Breast epithelium (tissue), 4 donors: ENCODE data around the gene COX18. TPM values are rescaled to one million over a fixed set of nuclear protein-coding genes. Genes with fewer than 3 reads are reported as not detected.

ENCODE experiments used
- DNase-seq, 2 donors: peaks; one replicate each; pipeline ENCODE4 v3.0.0-alpha.2; 2019; ENCODE audit warnings: low spot score in 2 of 2
- H3K27ac ChIP-seq, 2 donors: fragments of 200-600 bp; sonication (generic) in 1 of 2; one replicate each; pipeline ENCODE4 v1.5.1; 2016 to 2019; ENCODE audit warnings: mild to moderate bottlenecking in 1 of 2
- H3K27me3 ChIP-seq, 2 donors: fragments of 200-600 bp; sonication (generic) in 1 of 2; one replicate each; pipeline versions ENCODE4 v1.5.1 to v1.6.0; 2017 to 2019; ENCODE audit warnings: control low read depth in 1 of 2, mild to moderate bottlenecking in 1 of 2
- H3K36me3 ChIP-seq: fragments of 200-600 bp; one replicate; pipeline ENCODE4 v1.5.1; 2019
- H3K4me1 ChIP-seq, 2 donors: fragments of 200-600 bp; sonication (generic); one replicate each; pipeline ENCODE4 v1.5.1; 2016 to 2019; ENCODE audit warnings: control low read depth in 1 of 2
- H3K4me3 ChIP-seq, 3 donors: fragments of 200-600 bp; sonication (generic); 1 replicate in 2 of 3; 2 replicates in 1 of 3; pipeline ENCODE4 v1.5.1; 2016 to 2019; ENCODE audit warnings: mild to moderate bottlenecking in 3 of 3, moderate library complexity in 2 of 3
- H3K9me3 ChIP-seq, 2 donors: fragments of 200-600 bp; sonication (generic) in 1 of 2; one replicate each; pipeline ENCODE4 v1.5.1; 2016 to 2019; ENCODE audit warnings: control low read depth in 1 of 2
- POLR2A ChIP-seq: fragments of 450-650 bp; IDR thresholded peaks from one replicate; pipeline ENCODE4 v1.6.1; 2016; ENCODE audit warnings: antibody characterized with exemption, mild to moderate bottlenecking, moderate library complexity
- POLR2AphosphoS5 ChIP-seq, 3 donors: sonication (generic); formaldehyde crosslinking; IDR thresholded peaks; one replicate each; pipeline ENCODE4 v1.6.1; 2017; ENCODE audit warnings: antibody characterized with exemption in 3 of 3
- intact Hi-C: fragments of 100-400 bp; cut with DNase I; formaldehyde crosslinking; loops from one replicate; pipeline ENCODE4 v1.15.1; 2023; ENCODE audit warnings: low total_unique reads
- total RNA-seq, 3 donors: library from RNA; depleted of rRNA; stranded (reverse); fragments of >200 nt; gene quantifications; one replicate each; pipeline ENCODE4 v1.1.0, GENCODE V29; 2016
- TF ChIP-seq, protein P1 (sequence below), 3 donors: fragments of 450-650 bp; IDR thresholded peaks; one replicate each; pipeline ENCODE4 v1.5.1; 2016 to 2017; ENCODE audit warnings: antibody characterized with exemption in 3 of 3, mild to moderate bottlenecking in 3 of 3, moderate library complexity in 3 of 3

The COX18 gene
- total RNA-seq, 3 donors from 2014 or later = 18.0 to 33.4 (median 19.0) TPM

GRCh38 chr4:73010789-73011628, 58.5 kb downstream of the COX18 start:
- no peaks in the 10 kb centered on the region for H3K4me1 ChIP-seq
- H3K27ac ChIP-seq = no peak overlapping the region
- DNase-seq = no peak
- TF ChIP-seq, protein P1, sequence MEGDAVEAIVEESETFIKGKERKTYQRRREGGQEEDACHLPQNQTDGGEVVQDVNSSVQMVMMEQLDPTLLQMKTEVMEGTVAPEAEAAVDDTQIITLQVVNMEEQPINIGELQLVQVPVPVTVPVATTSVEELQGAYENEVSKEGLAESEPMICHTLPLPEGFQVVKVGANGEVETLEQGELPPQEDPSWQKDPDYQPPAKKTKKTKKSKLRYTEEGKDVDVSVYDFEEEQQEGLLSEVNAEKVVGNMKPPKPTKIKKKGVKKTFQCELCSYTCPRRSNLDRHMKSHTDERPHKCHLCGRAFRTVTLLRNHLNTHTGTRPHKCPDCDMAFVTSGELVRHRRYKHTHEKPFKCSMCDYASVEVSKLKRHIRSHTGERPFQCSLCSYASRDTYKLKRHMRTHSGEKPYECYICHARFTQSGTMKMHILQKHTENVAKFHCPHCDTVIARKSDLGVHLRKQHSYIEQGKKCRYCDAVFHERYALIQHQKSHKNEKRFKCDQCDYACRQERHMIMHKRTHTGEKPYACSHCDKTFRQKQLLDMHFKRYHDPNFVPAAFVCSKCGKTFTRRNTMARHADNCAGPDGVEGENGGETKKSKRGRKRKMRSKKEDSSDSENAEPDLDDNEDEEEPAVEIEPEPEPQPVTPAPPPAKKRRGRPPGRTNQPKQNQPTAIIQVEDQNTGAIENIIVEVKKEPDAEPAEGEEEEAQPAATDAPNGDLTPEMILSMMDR (IDR thresholded peaks at IDR 0.05) = no peak
- TF ChIP-seq POLR2AphosphoS5 (IDR thresholded peaks at IDR 0.05) = no peak
- TF ChIP-seq POLR2A = no peak
- H3K36me3 ChIP-seq = no peaks in the 10 kb centered on the region
- peaks cover 10 to 12% of the 10 kb centered on the region in 2 donors for H3K9me3 ChIP-seq
- intact Hi-C loops = no loop called here
- H3K27me3 ChIP-seq = no peaks in the 10 kb centered on the region
- H3K4me3 ChIP-seq = no peak overlapping the region

DNA sequence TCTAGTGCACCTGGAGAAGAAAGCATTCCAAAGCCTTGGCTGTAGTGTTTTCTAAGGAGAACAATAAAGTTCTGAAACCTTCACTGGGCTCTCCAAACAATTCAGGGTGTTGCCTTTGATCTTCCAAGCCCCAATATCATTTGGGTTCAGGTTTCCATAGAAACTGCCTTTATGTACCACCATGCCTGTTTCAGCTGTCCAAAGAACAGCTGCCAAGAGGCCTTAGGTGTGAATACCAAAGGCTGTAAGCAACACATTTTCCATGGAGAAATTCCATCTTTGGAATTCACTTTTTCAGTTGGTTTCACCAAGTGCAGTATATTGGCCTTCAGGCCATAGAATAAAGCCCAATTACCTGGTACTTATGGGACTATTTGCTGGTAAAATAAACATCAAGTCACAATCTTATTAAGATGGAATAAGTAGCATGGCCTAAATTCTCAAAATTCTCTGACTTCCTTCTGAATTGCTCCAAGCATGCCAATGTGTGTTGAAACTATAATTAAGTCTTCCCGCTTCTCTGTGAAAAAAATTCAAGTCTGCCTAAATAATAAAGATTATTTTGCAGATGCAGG, 61.9 kb downstream of the COX18 start:
- Histone ChIP-seq H3K4me1 (no peaks in the 10 kb centered on the region), H3K27ac (no peak overlapping the region), H3K4me3 (no peak overlapping the region), H3K36me3 (no peaks in the 10 kb centered on the region), H3K9me3 (peaks cover 10 to 11% of the 10 kb centered on the region in 2 donors), H3K27me3 (no peaks in the 10 kb centered on the region)
- TF ChIP-seq POLR2AphosphoS5 (IDR thresholded peaks at IDR 0.05) (no peak), POLR2A (no peak)
- TF ChIP-seq, protein P1 (IDR thresholded peaks at IDR 0.05) = no peak
- DNase-seq = no peak
- intact Hi-C loops = no loop called here

DNA sequence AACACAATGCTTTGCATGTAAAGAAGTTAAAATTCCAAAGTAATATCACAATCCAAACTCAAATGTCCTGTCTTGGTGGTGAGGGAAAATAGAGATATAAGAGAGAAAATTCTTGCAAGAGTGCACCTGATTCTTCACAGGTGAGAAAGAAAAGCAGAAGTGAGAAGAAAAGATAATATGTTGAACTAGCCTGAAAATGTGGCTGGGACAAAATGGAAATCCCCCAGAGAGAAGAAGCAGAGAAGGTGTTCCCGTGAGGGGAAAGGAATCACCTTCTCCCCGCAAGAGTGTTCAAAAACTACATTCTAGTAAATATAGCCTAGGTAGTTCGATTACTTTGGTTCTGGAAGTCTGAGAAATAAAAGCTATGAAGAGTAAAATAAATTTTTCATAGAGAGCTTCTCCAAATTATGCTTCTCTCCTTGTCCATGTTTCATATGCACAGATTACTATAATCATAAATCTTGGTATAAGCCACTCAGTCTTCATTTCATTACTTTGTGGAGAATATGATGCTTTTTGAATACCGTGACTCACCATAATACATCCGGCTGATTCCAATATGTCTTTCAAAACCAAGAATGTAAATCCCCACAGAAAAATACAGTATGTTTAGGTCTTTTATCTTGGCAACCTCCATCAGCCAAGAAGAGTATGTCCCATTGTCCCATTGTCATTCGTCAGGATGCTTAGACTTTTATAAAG, 63.1 kb downstream of the COX18 start:
- Histone ChIP-seq H3K9me3 (peaks cover 0 to 3% of the 10 kb centered on the region in 2 donors), H3K36me3 (no peaks in the 10 kb centered on the region), H3K4me1 (no peaks in the 10 kb centered on the region), H3K4me3 (no peak overlapping the region), H3K27ac (no peak overlapping the region), H3K27me3 (no peaks in the 10 kb centered on the region)
- TF ChIP-seq, protein P1 (IDR thresholded peaks at IDR 0.05) = no peak
- no peak for TF ChIP-seq POLR2AphosphoS5 (IDR thresholded peaks at IDR 0.05)
- TF ChIP-seq POLR2A = no peak
- DNase-seq = no peak
- intact Hi-C loops = no loop called here

DNA sequence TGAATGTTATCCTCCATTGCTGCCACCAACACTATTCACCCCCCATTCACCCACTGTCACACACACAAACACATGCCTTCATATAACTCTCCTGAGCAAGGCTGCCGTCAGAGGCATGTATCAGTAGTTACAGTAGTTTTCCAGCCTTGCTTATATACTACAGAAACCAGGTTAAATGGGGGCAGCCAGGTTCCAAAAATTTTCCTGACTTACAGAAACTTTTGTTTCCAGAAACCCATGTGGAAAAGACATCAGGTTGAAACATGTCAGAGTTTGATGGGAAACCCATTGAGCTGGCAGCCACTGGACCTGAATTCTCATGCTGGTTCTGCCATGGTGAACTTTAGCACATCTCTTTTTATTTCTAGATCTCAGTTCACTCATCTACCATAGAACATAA, 64.0 kb downstream of the COX18 start:
- DNase-seq = no peak
- no peaks in the 10 kb centered on the region for H3K4me1 ChIP-seq
- H3K27me3 ChIP-seq = no peaks in the 10 kb centered on the region
- no peak overlapping the region for H3K4me3 ChIP-seq
- no peaks in the 10 kb centered on the region for H3K36me3 ChIP-seq
- TF ChIP-seq, protein P1 (IDR thresholded peaks at IDR 0.05) = no peak
- no peak for TF ChIP-seq POLR2A
- no peaks in the 10 kb centered on the region for H3K9me3 ChIP-seq
- intact Hi-C loops = no loop called here
- no peak overlapping the region for H3K27ac ChIP-seq

Other genes starting within 250 kb of the COX18 start
- gene ANKRD17, start 189.1 kb upstream of the COX18 start, total RNA-seq = 10 to 100 TPM; 53.0 to 81.4 (median 69.2) TPM